Thyroid gland (tissue), 4 donors: Measurements from ENCODE around the gene CYP19A1. TPM values are rescaled to one million over a fixed set of nuclear protein-coding genes. Genes with fewer than 3 reads are reported as not detected.

Experiments
- DNase-seq, 2 donors: peaks; one replicate each; pipeline ENCODE4 v3.0.0-alpha.2; 2019
- H3K27ac ChIP-seq, 3 donors: fragments of 200-600 bp; sonication (generic); 1 replicate in 2 of 3; 2 replicates in 1 of 3; pipeline ENCODE4 v1.5.1; 2016 to 2019; ENCODE audit warnings: mild to moderate bottlenecking in 1 of 3, moderate library complexity in 1 of 3
- H3K27me3 ChIP-seq: fragments of 200-600 bp; sonication (generic); one replicate; pipeline ENCODE4 v1.5.1; 2019
- H3K36me3 ChIP-seq, 2 donors: fragments of 200-600 bp; sonication (generic); one replicate each; pipeline ENCODE4 v1.5.1; 2016 to 2019
- H3K4me1 ChIP-seq, 2 donors: fragments of 200-600 bp; sonication (generic); one replicate each; pipeline ENCODE4 v1.5.1; 2017 to 2019
- H3K4me3 ChIP-seq, 3 donors: fragments of 200-600 bp; sonication (generic); replicated peaks in 1 of 3; 1 replicate in 2 of 3; 2 replicates in 1 of 3; pipeline ENCODE4 v1.5.1; 2016; ENCODE audit warnings: mild to moderate bottlenecking in 1 of 3
- H3K9me3 ChIP-seq: fragments of 200-600 bp; sonication (generic); one replicate; pipeline ENCODE4 v1.5.1; 2017
- POLR2A ChIP-seq, 2 donors: fragments of 450-650 bp; IDR thresholded peaks; one replicate each; pipeline ENCODE4 v1.6.1; 2017; ENCODE audit warnings: antibody characterized with exemption in 2 of 2, mild to moderate bottlenecking in 2 of 2, moderate library complexity in 1 of 2
- WGBS, 2 donors: methylation state at CpG; one replicate each; pipeline ENCODE4 v1.1.5; 2017; 5-methylcytosine and 5-hydroxymethylcytosine counted together
- intact Hi-C: fragments of 100-400 bp; cut with DNase I; formaldehyde crosslinking; loops from one replicate; pipeline ENCODE4 v1.15.1; 2023
- total RNA-seq, 4 donors: library from RNA; depleted of rRNA; stranded (reverse); fragments of >200 nt; gene quantifications; one replicate each; pipeline ENCODE4 v1.2.3, GENCODE V29; 2016
- TF ChIP-seq, protein P1 (sequence below), 6 experiments: fragments of 200-600 bp in 3 of 6; fragments of 450-650 bp in 3 of 6; sonication (generic) in 3 of 6; IDR thresholded peaks; one replicate each; pipeline ENCODE4 v1.5.1; 2016 to 2019; ENCODE audit warnings: antibody characterized with exemption in 6 of 6, mild to moderate bottlenecking in 2 of 6, inconsistent platforms in 1 of 6, moderate library complexity in 1 of 6

Gene CYP19A1
- total RNA-seq, 4 donors from 2014 or later = 1.6 to 5.5 (median 4.5) TPM

GRCh38 chr15:51244423-51244869, 94.0 kb downstream of the CYP19A1 start:
- DNase-seq = no peak
- Histone ChIP-seq H3K27ac (no peak overlapping the region), H3K27me3 (no peaks in the 10 kb centered on the region), H3K4me3 (no peak overlapping the region), H3K4me1 (no peaks in the 10 kb centered on the region), H3K36me3 (no peaks in the 10 kb centered on the region), H3K9me3 (no peaks in the 10 kb centered on the region)
- TF ChIP-seq, protein P1, sequence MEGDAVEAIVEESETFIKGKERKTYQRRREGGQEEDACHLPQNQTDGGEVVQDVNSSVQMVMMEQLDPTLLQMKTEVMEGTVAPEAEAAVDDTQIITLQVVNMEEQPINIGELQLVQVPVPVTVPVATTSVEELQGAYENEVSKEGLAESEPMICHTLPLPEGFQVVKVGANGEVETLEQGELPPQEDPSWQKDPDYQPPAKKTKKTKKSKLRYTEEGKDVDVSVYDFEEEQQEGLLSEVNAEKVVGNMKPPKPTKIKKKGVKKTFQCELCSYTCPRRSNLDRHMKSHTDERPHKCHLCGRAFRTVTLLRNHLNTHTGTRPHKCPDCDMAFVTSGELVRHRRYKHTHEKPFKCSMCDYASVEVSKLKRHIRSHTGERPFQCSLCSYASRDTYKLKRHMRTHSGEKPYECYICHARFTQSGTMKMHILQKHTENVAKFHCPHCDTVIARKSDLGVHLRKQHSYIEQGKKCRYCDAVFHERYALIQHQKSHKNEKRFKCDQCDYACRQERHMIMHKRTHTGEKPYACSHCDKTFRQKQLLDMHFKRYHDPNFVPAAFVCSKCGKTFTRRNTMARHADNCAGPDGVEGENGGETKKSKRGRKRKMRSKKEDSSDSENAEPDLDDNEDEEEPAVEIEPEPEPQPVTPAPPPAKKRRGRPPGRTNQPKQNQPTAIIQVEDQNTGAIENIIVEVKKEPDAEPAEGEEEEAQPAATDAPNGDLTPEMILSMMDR (IDR thresholded peaks at IDR 0.05) = no peak
- WGBS, 2 donors = 50 to 66% methylated on average over 2 of the region's 2 CpGs
- intact Hi-C loops = no loop called here

GRCh38 chr15:51243774-51244173, 94.6 kb downstream of the CYP19A1 start:
- H3K36me3 ChIP-seq = no peaks in the 10 kb centered on the region
- H3K4me3 ChIP-seq = no peak overlapping the region
- H3K9me3 ChIP-seq = no peaks in the 10 kb centered on the region
- intact Hi-C loops = no loop called here
- H3K27ac ChIP-seq = no peak overlapping the region
- DNase-seq = no peak
- no peaks in the 10 kb centered on the region for H3K27me3 ChIP-seq
- no peaks in the 10 kb centered on the region for H3K4me1 ChIP-seq
- TF ChIP-seq POLR2A (IDR thresholded peaks at IDR 0.05) = no peak
- TF ChIP-seq, protein P1 (IDR thresholded peaks at IDR 0.05) = no peak

DNA sequence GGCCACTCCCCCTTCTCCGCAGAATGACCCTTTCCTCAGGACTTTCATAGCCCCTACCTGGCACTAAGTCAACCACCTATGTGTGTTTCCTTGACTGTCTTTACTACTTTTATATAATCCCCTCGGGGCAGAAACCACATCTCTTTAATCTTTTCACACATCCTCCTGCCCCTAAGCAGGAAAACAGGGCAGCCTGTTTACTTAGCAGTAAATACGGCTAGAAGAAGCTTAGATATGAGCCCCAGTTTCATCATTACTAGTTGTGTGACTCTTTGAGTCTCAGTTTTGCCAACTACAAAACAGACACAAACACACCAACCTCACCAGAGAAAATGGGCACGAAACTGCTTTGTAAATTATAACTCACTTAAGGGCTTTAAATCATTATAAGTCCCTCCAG, 98.3 kb downstream of the CYP19A1 start:
- Histone ChIP-seq H3K9me3 (no peaks in the 10 kb centered on the region), H3K27ac (no peak overlapping the region), H3K4me3 (no peak overlapping the region), H3K27me3 (no peaks in the 10 kb centered on the region), H3K4me1 (no peaks in the 10 kb centered on the region), H3K36me3 (no peaks in the 10 kb centered on the region)
- no peak for DNase-seq
- 40 to 49% methylated on average over 4 of the region's 4 CpGs for WGBS, 2 donors
- intact Hi-C loops = no loop called here
- TF ChIP-seq, protein P1 (IDR thresholded peaks at IDR 0.05) = no peak
- no peak for TF ChIP-seq POLR2A (IDR thresholded peaks at IDR 0.05)

DNA sequence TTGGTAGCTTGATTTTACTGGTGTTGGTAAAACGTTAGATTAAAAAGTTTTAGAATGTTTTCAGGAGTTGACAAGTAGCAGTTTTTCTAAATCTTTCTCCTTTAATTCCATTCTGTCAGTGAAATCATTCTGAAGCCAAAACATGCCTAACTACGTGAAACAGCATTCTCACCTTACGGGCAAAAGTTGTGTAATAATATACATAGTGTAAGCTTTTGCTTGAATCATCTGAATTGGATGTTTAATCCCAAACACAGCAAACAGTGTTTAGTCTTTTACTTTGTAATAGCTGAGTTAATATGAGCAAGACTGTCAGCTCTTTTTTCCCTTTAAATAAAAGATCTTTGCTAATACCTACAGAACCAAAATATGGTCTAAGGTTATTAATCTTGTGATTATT, 100.6 kb downstream of the CYP19A1 start:
- no peak for TF ChIP-seq POLR2A (IDR thresholded peaks at IDR 0.05)
- TF ChIP-seq, protein P1 (IDR thresholded peaks at IDR 0.05) = no peak
- Histone ChIP-seq H3K4me1 (no peaks in the 10 kb centered on the region), H3K36me3 (no peaks in the 10 kb centered on the region), H3K4me3 (no peak overlapping the region), H3K9me3 (no peaks in the 10 kb centered on the region), H3K27me3 (no peaks in the 10 kb centered on the region), H3K27ac (no peak overlapping the region)
- WGBS, 2 donors = 87% methylated on average over 3 of the region's 3 CpGs
- intact Hi-C loops = loop anchor here (10.0 kb wide), 1 partner anchor 147 kb away; no protein-coding TSS in a partner anchor
- no peak for DNase-seq

DNA sequence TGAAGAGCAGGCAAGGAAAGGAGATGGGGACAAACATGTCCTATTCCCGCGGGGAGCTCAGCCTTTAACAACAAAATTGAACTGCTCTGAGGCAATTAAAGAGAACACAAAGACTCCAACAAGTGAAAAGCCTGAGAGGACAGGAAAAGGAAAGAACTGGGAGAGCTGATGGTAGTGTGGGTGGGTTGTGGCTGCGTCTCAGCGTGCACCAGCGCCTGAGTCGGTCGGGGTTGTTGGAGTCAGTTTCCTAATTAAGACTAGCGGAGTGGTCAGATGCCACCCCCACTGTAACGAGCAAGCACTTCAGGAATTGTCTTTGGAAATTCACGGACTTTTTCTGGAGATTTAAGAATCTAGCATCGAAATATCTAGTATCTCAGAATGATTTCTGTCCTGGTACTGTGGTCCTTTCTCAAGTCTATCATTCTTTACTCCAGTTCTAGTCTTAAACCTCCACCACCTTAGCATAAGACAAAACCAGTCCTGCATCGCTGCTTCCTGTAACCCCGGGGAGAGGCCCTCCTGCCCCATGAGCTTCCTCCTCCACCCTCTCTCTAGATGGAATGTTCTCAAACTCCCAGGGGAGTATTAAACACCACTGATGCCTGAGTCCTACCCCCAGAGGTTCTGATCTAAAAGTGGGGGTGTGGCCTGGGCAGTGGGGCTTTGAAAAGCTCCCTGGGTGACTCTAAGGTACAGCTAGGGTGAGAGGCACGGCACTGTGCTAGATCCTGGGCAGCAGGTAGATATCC, 104.0 kb downstream of the CYP19A1 start:
- Histone ChIP-seq H3K36me3 (no peaks in the 10 kb centered on the region), H3K4me3 (no peak overlapping the region), H3K9me3 (no peaks in the 10 kb centered on the region), H3K4me1 (no peaks in the 10 kb centered on the region), H3K27me3 (no peaks in the 10 kb centered on the region), H3K27ac (no peak overlapping the region)
- DNase-seq = no peak
- TF ChIP-seq, protein P1 (IDR thresholded peaks at IDR 0.05) = no peak
- TF ChIP-seq POLR2A (IDR thresholded peaks at IDR 0.05) = no peak
- 71 to 73% methylated on average over 14 of the region's 14 CpGs for WGBS, 2 donors
- intact Hi-C loops = loop anchor here (10.0 kb wide), 1 partner anchor 150 kb away; no protein-coding TSS in a partner anchor
